ENCODE results near the gene RHCG.

The RHCG gene

DNA sequence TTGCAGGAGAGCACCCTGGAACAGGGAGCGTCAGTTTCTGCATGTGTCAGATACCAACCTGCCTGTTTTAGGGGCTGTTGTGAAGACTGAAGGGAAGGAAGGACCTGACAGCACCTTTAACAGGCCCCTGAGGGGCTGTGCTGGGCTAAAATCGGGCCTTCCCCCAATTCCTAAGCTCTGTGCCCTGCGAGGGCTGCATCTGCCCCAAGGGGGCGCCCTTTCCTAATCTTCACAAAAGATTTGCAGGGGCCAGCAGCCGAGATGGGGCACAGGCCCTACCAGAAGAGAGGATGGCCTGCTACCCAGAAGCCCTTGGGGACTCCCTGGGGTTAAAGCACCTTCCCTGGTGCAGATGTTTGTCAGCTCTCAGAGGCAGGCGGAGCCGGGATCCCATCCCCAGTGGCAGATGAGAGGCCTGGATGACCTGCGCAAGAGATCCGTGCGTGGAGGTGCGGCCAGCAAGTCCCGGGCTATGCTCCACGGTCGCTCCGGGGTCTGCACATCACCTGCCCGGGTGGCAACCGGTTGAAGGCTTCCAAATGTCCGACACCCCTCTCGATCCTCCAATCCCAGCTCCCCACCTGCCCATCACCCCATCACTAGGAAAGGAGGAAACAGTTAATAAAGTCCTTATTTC is 53.6 kb downstream of the RHCG start:
- DNase-seq, result peak; percentile 74

DNA sequence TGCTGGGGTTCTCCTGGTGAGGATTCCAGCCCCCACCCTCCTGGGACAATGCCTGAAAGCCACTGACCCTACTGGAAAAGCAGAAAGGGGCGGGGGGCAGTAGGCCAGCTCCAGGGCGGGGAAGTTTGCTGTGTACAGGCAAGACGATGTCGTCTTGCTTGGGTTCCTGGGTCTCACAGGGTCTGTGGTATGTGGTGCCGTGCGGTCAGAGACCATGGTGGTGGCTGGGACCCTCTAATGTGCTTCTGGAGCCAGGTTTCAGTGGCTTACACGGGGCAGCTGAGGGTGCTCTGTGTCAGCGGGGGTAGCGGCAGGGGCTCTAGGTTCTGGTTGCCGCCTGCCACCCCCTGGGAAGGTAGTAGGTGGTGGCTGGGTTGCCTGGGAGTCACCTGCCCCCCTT is 54.2 kb downstream of the RHCG start:
- no peak for DNase-seq

DNA sequence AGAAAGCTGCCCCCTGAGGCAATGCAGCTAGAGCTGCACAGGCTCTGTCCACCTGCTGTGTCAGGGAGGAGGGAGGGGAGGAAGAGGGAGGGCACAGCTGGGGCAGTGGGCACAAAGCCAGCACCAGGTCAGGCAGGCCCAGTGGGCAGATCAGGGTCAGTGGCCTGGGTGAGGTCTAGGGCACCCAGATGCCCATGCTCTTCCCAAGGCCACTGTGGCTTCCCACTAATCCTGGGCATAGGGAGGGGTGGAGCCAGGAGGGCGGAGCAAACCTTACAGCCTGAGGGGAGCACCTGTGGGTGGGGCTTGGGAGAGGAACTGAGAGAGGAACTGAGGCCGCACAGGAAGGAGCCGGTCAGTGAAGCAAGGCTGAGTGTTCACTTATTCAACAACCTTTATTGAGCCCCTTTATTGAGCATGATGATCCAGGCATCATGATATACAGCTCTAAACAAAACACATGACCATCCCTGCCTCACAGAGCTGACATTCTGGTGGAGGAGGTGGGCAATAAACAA is 55.0 kb downstream of the RHCG start:
- DNase-seq, result no peak

DNA sequence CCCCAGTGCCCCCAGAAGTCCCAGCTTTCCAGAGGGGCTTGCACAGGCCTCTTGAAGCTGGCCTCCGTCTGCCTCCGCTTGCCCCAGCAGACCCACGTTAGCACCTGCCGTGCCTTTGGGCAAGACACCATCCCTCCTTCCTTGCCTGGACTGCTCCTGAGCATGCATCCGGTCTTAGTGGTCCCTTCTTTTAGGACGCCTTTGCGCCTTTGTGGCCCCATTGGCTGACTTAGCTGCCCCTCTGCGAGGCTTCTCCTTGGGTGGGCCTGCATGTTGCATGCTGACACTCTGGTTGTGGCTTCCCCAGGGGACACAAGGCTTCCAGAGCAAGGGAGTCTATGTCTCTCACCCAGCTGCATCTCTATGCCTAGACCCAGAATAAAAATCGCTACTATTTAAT is 56.6 kb downstream of the RHCG start:
- DNase-seq, result no peak

DNA sequence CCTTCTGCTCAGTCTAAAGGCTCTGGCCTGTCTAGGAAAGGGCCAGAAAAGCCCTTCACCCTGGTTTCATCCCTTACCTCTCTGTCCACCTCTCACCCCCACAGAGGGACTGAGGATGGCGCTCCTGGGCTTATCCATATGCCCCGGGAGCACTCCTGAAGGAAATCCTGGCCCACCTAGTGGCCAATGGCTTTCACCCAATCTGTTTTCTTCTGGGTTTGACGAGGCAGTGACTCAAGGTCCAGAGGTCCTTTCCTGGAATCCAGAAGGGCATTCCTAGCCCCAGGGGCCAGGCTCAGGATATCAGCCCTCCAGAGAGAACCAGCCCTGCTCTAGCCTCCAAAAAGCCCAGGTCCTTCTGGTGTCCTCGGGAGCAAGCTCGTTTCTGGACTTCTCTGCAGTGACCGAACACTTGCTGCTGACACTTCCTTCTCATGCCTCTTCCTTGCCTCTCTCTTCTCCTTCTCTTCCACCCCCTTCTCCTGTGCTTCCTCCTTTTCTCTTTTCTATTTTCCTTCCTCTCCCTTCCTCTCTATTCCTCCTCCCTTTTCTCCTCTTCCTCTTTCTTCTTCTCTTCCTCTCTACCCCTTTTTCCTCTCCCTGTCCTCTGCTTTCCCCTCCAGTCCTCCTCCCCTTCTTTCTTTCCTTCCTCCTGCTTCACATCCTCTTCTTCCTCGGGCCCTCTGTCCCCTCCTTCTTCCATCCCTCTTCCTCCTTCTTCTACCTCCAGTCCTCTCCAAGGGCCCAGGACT is 59.6 kb downstream of the RHCG start:
- DNase-seq, result no peak

DNA sequence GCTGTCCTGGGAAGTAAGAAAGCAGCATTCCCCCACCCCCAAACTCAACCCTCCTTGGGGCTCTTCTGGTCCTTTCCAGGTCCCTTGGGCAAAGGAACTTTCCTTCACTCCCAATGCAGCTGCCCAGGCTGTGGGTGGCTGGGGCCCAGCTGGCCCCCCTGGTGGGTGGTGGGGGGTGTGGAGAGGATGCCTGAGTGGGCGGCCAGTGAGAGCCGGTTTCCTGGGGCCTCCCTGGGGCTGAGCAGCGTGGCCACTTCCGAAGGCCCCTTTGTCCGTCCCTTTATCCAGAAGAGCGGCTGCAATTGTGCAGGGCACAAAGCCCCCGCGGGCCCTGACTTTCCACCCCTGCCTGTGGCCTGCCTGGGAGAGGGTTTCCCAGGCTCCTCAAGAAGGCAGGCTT is 61.0 kb downstream of the RHCG start:
- DNase-seq, result no peak

DNA sequence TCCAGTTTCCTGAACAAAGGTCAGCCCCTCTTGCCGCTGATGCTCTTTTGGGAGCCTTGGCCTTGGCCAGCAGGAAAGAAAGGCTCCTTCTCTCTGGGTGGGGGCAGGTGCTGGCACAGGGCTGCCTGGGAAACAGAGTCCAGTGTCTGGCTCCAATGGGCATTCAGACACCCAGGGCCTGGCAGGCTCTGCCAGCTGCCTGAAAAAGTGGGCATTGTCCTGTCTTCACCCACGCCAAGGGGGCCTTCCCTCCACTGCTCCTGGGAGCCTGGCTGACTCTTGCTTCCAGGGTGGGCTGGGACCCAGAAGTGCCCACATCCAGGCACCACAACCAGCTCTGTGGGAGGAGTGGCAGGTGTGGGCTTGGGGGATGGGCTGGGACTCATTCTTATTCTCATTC is 62.7 kb downstream of the RHCG start:
- no peak for DNase-seq

DNA sequence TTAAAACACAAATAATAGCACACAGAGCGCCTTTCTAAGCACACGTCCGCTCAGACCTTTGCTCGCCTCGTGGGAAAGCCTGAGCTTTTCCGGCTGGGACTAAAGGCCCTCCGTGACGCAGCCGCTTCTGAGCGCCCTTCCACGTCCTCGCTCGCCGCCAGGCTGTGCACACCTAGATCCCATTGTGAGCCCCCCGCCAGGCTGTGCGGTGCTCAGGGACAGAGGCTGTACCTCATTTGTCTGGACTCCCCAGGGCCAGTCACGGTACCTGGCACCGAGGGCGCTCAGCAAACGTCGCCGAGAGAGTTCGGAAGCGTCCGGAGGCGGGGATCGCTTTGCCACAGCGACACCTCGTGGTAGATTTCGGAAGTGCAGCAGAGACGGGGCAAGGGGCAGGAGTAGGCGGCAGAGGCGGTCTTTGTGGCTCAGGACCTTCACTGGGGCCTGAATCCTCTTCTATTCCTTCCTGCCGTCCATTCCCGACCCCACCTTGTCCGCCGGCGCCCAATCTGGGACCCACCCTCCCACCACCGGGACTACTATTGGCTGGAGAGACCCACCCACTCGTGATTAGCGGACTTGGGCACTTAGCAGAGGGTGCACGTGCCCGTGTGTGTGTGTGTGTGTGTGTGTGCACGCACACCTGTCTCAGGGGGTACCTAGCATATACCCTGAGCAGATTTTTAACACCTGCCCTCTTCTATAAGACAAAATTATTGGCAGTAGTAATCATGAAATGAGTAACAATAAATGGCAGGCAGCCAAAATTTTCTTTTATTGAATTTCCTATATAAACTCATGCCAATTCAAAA is 65.6 kb downstream of the RHCG start:
- DNase-seq, result peak; percentile 68

DNA sequence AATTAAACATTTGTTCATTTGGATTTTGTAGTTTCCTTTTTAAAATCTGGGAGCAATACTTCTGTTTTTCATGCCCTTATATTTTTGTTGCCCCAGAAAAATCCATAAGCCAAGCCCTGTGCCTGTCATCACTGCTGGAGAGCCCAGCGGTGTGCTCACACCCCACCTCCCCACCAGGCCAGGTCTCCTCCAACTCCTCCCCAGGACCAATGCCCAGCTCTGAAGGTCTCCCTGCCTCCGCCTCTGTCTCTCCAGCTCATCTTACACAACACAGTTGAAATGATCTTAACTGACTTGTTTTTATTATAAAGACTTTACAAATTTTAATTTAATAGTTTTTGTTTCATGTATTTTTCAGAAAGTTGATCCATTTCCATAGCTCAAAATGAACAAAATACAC is 66.4 kb downstream of the RHCG start:
- no peak for DNase-seq

DNA sequence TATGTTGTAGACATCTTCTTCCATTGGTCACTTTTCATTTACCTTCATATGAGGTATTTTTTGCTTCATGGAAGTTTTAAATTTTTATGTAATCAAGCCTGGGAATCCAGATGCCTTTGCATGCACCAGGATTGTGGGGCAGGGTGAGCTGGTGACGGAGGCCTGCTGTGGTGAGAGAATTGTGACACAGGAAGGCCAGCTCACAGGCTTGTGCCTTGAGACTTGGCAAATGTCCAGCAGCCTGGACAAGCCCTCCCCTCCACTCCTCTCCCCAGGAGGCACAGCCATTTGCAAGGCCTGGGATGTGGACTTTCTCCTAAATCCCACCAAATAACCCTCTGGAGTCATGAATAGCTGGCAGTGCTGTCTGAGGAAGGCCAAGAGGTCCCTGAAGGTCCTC is 67.4 kb downstream of the RHCG start:
- no peak for DNase-seq

DNA sequence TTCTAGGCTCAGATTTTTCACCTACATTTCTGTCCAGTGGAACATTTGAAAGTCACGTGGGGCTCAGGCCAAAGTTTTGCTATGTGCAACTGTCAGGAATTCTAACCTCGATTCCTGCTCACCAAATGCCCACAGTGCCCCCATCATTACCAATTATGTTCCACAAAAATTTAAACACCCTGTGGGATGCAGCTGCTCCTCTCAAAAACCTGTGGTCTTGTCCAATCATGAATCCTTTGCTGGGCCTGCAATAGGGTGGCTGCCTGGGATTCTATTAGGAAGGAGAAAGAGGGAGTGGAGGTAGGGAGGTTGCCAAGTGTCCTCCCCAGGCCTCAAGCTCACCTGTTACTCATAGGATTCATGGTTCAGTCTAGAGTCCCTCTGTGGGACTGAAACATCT is 68.1 kb downstream of the RHCG start:
- DNase-seq, result no peak

DNA sequence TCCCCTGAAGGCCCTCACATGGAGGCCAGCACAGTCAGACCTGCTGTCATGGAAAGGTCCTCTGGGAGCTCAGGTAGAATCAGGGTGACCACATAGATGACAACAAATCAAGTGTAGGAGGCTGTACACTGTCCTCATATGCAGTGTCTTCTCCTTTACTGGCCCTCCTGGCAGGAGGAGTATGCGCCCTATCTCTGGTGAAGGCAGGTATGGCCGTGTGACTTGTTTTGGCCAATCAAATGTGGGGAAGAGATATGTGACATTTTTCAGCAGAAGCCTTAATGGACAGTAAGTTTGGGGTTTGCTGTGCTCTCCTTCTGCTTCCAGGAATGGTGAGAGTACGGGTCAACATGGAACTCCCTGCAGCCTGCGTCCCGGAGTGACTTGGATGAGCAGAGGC is 69.9 kb downstream of the RHCG start:
- no peak for DNase-seq

DNA sequence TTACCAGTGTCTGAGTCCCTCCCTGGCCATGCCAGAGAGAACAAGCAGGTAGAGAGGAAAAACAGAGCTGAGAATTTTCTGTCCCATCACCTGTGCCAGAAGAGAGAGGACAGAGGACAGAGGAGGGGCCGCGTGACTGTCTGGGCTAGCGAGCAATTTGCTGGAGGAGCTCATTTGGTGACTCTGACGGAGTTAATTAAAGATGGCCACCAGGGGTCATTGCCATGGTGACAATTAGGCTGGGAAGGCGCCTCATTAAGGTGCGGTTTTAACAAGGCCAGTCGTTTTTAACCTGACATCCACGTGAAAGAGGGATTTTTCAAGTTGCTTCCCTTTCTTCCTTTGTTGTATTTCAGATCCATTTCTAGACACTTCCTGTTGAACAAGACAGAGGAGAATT is 72.4 kb downstream of the RHCG start:
- DNase-seq, result no peak
